ENCODE results near the gene LRP2. TPM values are rescaled to one million over a fixed set of nuclear protein-coding genes. Genes with fewer than 3 reads are reported as not detected.

LRP2 gene
- total RNA-seq, 1 donor from 2014 or later, result not detected

DNA sequence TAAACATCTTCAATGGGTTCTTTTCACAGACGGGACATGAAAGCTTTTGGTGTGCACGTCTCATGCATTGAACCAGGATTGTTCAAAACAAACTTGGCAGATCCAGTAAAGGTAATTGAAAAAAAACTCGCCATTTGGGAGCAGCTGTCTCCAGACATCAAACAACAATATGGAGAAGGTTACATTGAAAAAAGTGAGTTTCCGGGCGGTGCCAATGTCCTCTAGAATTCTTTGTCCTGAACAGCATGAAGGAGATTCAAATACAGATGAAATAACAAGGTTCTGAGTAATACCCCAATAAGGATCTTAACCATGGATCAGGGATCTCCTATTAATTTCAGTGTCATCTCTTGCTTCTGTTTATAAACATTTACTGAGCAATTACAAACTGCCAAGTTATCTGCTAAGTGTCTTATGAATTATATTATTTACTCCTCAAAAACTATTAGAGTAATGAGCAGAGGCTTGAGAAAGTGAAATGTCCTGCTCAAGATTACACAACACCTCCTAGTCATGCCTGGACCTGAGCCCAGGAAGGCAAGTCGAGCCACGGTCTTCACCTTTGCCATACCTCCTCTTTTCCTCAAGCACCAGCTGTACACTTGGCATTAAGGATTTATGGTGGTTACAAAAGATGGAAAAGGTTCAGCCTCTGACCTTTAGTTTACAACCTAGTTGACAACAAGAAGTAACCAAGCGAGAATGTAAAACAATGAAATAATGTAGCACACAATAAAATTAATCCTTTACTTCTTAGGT lies 270.4 kb downstream of the LRP2 start:
- no peak for DNase-seq
- Mint-ChIP-seq H3K27ac (ENCODE audit: unreplicated experiment) (no peak overlapping the region), H3K4me3 (ENCODE audit: unreplicated experiment) (no peak overlapping the region), H3K9me3 (ENCODE audit: unreplicated experiment) (no peaks in the 10 kb centered on the region), H3K4me1 (ENCODE audit: low read depth, unreplicated experiment) (no peaks in the 10 kb centered on the region), H3K27me3 (ENCODE audit: unreplicated experiment) (no peaks in the 10 kb centered on the region), H3K36me3 (ENCODE audit: unreplicated experiment) (no peaks in the 10 kb centered on the region)
- TF ChIP-seq CTCF (IDR thresholded peaks at IDR 0.05; ENCODE audit: partially characterized antibody, unreplicated experiment), result no peak

GRCh38 chr2:169091256-169091655 lies 271.1 kb downstream of the LRP2 start:
- Mint-ChIP-seq H3K4me3 (ENCODE audit: unreplicated experiment) (no peak overlapping the region), H3K36me3 (ENCODE audit: unreplicated experiment) (no peaks in the 10 kb centered on the region), H3K4me1 (ENCODE audit: low read depth, unreplicated experiment) (no peaks in the 10 kb centered on the region), H3K27ac (ENCODE audit: unreplicated experiment) (no peak overlapping the region), H3K27me3 (ENCODE audit: unreplicated experiment) (no peaks in the 10 kb centered on the region), H3K9me3 (ENCODE audit: unreplicated experiment) (no peaks in the 10 kb centered on the region)
- DNase-seq, result no peak
- TF ChIP-seq CTCF (IDR thresholded peaks at IDR 0.05; ENCODE audit: partially characterized antibody, unreplicated experiment), result no peak

GRCh38 chr2:169090133-169090820 lies 272.1 kb downstream of the LRP2 start:
- no peak overlapping the region for H3K27ac Mint-ChIP-seq (ENCODE audit: unreplicated experiment)

GRCh38 chr2:169089182-169089581 lies 273.2 kb downstream of the LRP2 start:
- Mint-ChIP-seq H3K27me3 (ENCODE audit: unreplicated experiment) (no peaks in the 10 kb centered on the region), H3K27ac (ENCODE audit: unreplicated experiment) (no peak overlapping the region), H3K4me1 (ENCODE audit: low read depth, unreplicated experiment) (no peaks in the 10 kb centered on the region), H3K36me3 (ENCODE audit: unreplicated experiment) (no peaks in the 10 kb centered on the region), H3K4me3 (ENCODE audit: unreplicated experiment) (no peak overlapping the region), H3K9me3 (ENCODE audit: unreplicated experiment) (no peaks in the 10 kb centered on the region)
- no peak for DNase-seq
- TF ChIP-seq CTCF (IDR thresholded peaks at IDR 0.05; ENCODE audit: partially characterized antibody, unreplicated experiment), result no peak

More at GRCh38 chr2:169090133-169090820, 272.1 kb downstream of the LRP2 start:
- H3K27me3 Mint-ChIP-seq (ENCODE audit: unreplicated experiment), result no peaks in the 10 kb centered on the region
- H3K36me3 Mint-ChIP-seq (ENCODE audit: unreplicated experiment), result no peaks in the 10 kb centered on the region
- no peaks in the 10 kb centered on the region for H3K9me3 Mint-ChIP-seq (ENCODE audit: unreplicated experiment)
- no peak for TF ChIP-seq CTCF (IDR thresholded peaks at IDR 0.05; ENCODE audit: partially characterized antibody, unreplicated experiment)
- H3K4me1 Mint-ChIP-seq (ENCODE audit: low read depth, unreplicated experiment), result no peaks in the 10 kb centered on the region
- H3K4me3 Mint-ChIP-seq (ENCODE audit: unreplicated experiment), result no peak overlapping the region
- DNase-seq, result no peak
